HEK293 (cell line): ENCODE data around the gene PPP1R14C.

ENCODE experiments used
- CTCF ChIA-PET: fragments of 350-600 bp; formaldehyde crosslinking; extraction: SDS; loops from one replicate; lab custom pipeline; 2021; ENCODE audit warnings: antibody characterized with exemption; lab: Yijun Ruan, JAX
- POLR2A ChIA-PET: fragments of 300-600 bp; formaldehyde crosslinking; extraction: SDS; loops from one replicate; lab custom pipeline; 2020; ENCODE audit warnings: antibody characterized with exemption, inconsistent platforms; lab: Yijun Ruan, JAX
- H3K27ac ChIP-seq: fragments of 200-500 bp; sonication (Bioruptor generic); 2 replicates; pipeline ENCODE4 v1.5.1; 2014; ENCODE audit warnings: low read depth, low read length, control low read depth, inconsistent platforms; ENCODE audit errors: extremely low read depth
- H3K36me3 ChIP-seq, 2 experiments: fragments of 200-500 bp in 1 of 2; sonication (Bioruptor generic) in 1 of 2; 1 replicate in 1 of 2; 2 replicates in 1 of 2; pipeline ENCODE4 v1.5.1; 2014 to 2017; ENCODE audit warnings: inconsistent platforms in 2 of 2, low read length in 2 of 2; ENCODE audit not compliant: control insufficient read depth in 2 of 2, insufficient read depth in 1 of 2
- H3K4me1 ChIP-seq: fragments of 200-500 bp; sonication (Bioruptor generic); 2 replicates; pipeline ENCODE4 v1.5.1; 2014; ENCODE audit warnings: mild to moderate bottlenecking, low read length, inconsistent platforms; ENCODE audit not compliant: control insufficient read depth, insufficient read depth
- H3K4me3 ChIP-seq: 2 replicates; pipeline ENCODE4 v1.5.1; 2011; ENCODE audit warnings: low read depth, mild to moderate bottlenecking, control low read depth, low read length, moderate library complexity
- H3K9me3 ChIP-seq: fragments of 200-500 bp; sonication (Bioruptor generic); 2 replicates; pipeline ENCODE4 v1.5.1; 2014; ENCODE audit warnings: low read depth, low read length, inconsistent platforms; ENCODE audit not compliant: control insufficient read depth, insufficient read depth
- FEZF1 ChIP-seq: fragments of 450-650 bp; formaldehyde crosslinking; IDR thresholded peaks from 2 replicates; pipeline ENCODE4 v1.5.1; 2016; ENCODE audit warnings: missing biosample characterization, missing genetic modification characterization
- SCRT1 ChIP-seq: fragments of 450-650 bp; formaldehyde crosslinking; IDR thresholded peaks from 2 replicates; pipeline ENCODE4 v1.5.1; 2016; ENCODE audit warnings: missing biosample characterization, missing genetic modification characterization, borderline replicate concordance
- SCRT2 ChIP-seq: fragments of 450-650 bp; formaldehyde crosslinking; IDR thresholded peaks from 2 replicates; pipeline ENCODE4 v1.5.1; 2016; ENCODE audit warnings: missing biosample characterization, missing genetic modification characterization
- ZBTB20 ChIP-seq: fragments of 450-650 bp; formaldehyde crosslinking; IDR thresholded peaks from 2 replicates; pipeline ENCODE4 v1.5.1; 2016; ENCODE audit warnings: missing biosample characterization, missing genetic modification characterization
- ZBTB48 ChIP-seq: fragments of 450-650 bp; formaldehyde crosslinking; IDR thresholded peaks from 2 replicates; pipeline ENCODE4 v1.5.1; 2016; ENCODE audit warnings: missing biosample characterization, missing genetic modification characterization
- ZNF121 ChIP-seq: fragments of 450-650 bp; formaldehyde crosslinking; IDR thresholded peaks from 2 replicates; pipeline ENCODE4 v1.5.1; 2016; ENCODE audit warnings: missing biosample characterization, missing genetic modification characterization
- ZNF174 ChIP-seq: fragments of 450-650 bp; formaldehyde crosslinking; IDR thresholded peaks from 2 replicates; pipeline ENCODE4 v1.5.0; 2017; ENCODE audit warnings: missing biosample characterization, mild to moderate bottlenecking, missing genetic modification characterization
- ZNF202 ChIP-seq: fragments of 450-650 bp; formaldehyde crosslinking; IDR thresholded peaks from 2 replicates; pipeline ENCODE4 v1.5.1; 2016; ENCODE audit warnings: missing biosample characterization, missing genetic modification characterization, borderline replicate concordance
- ZNF211 ChIP-seq: fragments of 450-650 bp; formaldehyde crosslinking; IDR thresholded peaks from 2 replicates; pipeline ENCODE4 v1.5.1; 2016; ENCODE audit warnings: low read depth, missing biosample characterization, missing genetic modification characterization
- ZNF37A ChIP-seq: fragments of 450-650 bp; IDR thresholded peaks from 2 replicates; pipeline ENCODE4 v1.5.1; 2018; ENCODE audit warnings: missing biosample characterization, missing genetic modification characterization
- ZNF501 ChIP-seq: fragments of 450-650 bp; formaldehyde crosslinking; IDR thresholded peaks from 2 replicates; pipeline ENCODE4 v1.5.1; 2016; ENCODE audit warnings: missing biosample characterization, missing genetic modification characterization
- ZNF621 ChIP-seq: fragments of 450-650 bp; formaldehyde crosslinking; IDR thresholded peaks from 2 replicates; pipeline ENCODE4 v1.5.1; 2017; ENCODE audit warnings: missing biosample characterization, missing genetic modification characterization
- ZNF623 ChIP-seq: fragments of 450-650 bp; formaldehyde crosslinking; IDR thresholded peaks from 2 replicates; pipeline ENCODE4 v1.5.1; 2016; ENCODE audit warnings: missing biosample characterization, missing genetic modification characterization
- ZNF660 ChIP-seq: fragments of 450-650 bp; IDR thresholded peaks from 2 replicates; pipeline ENCODE4 v1.5.1; 2018; ENCODE audit warnings: missing biosample characterization, mild to moderate bottlenecking, missing genetic modification characterization
- ZSCAN30 ChIP-seq: fragments of 450-650 bp; IDR thresholded peaks from 2 replicates; pipeline ENCODE4 v1.5.1; 2018; ENCODE audit warnings: missing biosample characterization, mild to moderate bottlenecking, missing genetic modification characterization, moderate library complexity
- TF ChIP-seq, protein P1 (sequence below): fragments of 450-650 bp; formaldehyde crosslinking; conservative IDR thresholded peaks from 2 replicates; pipeline ENCODE4 v1.5.1; 2016; ENCODE audit warnings: low read depth, missing biosample characterization, missing genetic modification characterization
- TF ChIP-seq, protein P2 (sequence below): fragments of 450-650 bp; IDR thresholded peaks from 2 replicates; pipeline ENCODE4 v1.5.1; 2018; ENCODE audit warnings: missing biosample characterization, mild to moderate bottlenecking, missing genetic modification characterization
- TF ChIP-seq, protein P3 (sequence below): fragments of 450-650 bp; formaldehyde crosslinking; IDR thresholded peaks from 2 replicates; pipeline ENCODE4 v1.5.1; 2016; ENCODE audit warnings: missing biosample characterization, missing genetic modification characterization, low read depth
- TF ChIP-seq, protein P4 (sequence below): fragments of 450-650 bp; formaldehyde crosslinking; IDR thresholded peaks from 2 replicates; pipeline ENCODE4 v1.5.1; 2016; ENCODE audit warnings: missing biosample characterization, missing genetic modification characterization
- TF ChIP-seq, protein P5 (sequence below): fragments of 450-650 bp; formaldehyde crosslinking; IDR thresholded peaks from 2 replicates; pipeline ENCODE4 v1.5.1; 2017; ENCODE audit warnings: missing biosample characterization, missing genetic modification characterization

Gene PPP1R14C

DNA sequence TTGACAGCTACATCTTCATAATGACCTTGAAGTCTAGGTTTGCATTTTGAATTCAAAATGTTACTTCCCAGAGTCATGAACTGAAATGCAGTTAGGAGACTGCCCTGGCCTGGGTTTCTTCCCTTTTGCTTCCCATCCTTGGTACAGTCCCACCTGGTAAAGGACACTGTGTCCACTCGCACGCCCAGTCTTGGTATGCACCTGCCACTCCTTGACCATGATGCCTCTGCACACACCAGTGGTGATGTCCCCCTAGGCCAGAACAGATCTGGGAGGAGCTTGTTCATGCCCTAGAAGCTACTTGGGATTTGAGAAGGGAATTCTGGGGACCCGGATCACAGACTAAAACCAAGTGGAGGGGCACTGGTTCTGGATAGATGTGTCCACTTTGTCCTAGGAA is 3.6 kb downstream of the PPP1R14C start:
- Histone ChIP-seq H3K36me3 (no peaks in the 10 kb centered on the region), H3K4me1 (peaks cover 19% of the 10 kb centered on the region), H3K9me3 (no peaks in the 10 kb centered on the region), H3K27ac (no peak overlapping the region), H3K4me3 (no peak overlapping the region)
- ChIA-PET POLR2A (no interaction called here), CTCF (interaction anchor here (1.5 to 3.5 kb wide), 4 partner anchors 49 to 190 kb away, joined by 3 to 40 read pairs (median 4); no protein-coding TSS in a partner anchor)
- TF ChIP-seq, protein P1, sequence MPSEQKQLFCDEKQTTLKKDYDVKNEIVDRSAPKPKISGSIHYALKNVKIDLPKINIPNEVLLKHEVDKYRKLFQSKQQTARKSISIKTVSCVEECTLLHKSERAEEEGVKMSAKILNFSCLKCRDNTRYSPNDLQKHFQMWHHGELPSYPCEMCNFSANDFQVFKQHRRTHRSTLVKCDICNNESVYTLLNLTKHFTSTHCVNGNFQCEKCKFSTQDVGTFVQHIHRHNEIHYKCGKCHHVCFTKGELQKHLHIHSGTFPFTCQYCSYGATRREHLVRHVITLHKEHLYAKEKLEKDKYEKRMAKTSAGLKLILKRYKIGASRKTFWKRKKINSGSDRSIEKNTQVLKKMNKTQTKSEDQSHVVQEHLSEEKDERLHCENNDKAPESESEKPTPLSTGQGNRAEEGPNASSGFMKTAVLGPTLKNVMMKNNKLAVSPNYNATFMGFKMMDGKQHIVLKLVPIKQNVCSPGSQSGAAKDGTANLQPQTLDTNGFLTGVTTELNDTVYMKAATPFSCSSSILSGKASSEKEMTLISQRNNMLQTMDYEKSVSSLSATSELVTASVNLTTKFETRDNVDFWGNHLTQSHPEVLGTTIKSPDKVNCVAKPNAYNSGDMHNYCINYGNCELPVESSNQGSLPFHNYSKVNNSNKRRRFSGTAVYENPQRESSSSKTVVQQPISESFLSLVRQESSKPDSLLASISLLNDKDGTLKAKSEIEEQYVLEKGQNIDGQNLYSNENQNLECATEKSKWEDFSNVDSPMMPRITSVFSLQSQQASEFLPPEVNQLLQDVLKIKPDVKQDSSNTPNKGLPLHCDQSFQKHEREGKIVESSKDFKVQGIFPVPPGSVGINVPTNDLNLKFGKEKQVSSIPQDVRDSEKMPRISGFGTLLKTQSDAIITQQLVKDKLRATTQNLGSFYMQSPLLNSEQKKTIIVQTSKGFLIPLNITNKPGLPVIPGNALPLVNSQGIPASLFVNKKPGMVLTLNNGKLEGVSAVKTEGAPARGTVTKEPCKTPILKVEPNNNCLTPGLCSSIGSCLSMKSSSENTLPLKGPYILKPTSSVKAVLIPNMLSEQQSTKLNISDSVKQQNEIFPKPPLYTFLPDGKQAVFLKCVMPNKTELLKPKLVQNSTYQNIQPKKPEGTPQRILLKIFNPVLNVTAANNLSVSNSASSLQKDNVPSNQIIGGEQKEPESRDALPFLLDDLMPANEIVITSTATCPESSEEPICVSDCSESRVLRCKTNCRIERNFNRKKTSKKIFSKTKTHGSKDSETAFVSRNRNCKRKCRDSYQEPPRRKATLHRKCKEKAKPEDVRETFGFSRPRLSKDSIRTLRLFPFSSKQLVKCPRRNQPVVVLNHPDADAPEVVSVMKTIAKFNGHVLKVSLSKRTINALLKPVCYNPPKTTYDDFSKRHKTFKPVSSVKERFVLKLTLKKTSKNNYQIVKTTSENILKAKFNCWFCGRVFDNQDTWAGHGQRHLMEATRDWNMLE (tag by site-specific recombination): no peak
- TF ChIP-seq ZBTB48 (tag by site-specific recombination) (no peak), ZBTB20 (tag by site-specific recombination) (no peak), FEZF1 (tag by site-specific recombination) (no peak), ZSCAN30 (no peak), ZNF174 (tag by site-specific recombination) (no peak), SCRT1 (no peak), ZNF121 (tag by site-specific recombination) (no peak), ZNF202 (tag by site-specific recombination) (no peak), ZNF211 (no peak), ZNF621 (tag by site-specific recombination) (no peak), ZNF501 (tag by site-specific recombination) (no peak), SCRT2 (no peak), ZNF37A (tag by site-specific recombination) (no peak), ZNF623 (tag by site-specific recombination) (no peak), ZNF660 (tag by site-specific recombination) (no peak)
- TF ChIP-seq, protein P2, sequence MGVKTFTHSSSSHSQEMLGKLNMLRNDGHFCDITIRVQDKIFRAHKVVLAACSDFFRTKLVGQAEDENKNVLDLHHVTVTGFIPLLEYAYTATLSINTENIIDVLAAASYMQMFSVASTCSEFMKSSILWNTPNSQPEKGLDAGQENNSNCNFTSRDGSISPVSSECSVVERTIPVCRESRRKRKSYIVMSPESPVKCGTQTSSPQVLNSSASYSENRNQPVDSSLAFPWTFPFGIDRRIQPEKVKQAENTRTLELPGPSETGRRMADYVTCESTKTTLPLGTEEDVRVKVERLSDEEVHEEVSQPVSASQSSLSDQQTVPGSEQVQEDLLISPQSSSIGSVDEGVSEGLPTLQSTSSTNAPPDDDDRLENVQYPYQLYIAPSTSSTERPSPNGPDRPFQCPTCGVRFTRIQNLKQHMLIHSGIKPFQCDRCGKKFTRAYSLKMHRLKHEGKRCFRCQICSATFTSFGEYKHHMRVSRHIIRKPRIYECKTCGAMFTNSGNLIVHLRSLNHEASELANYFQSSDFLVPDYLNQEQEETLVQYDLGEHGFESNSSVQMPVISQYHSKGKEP (tag by site-specific recombination): no peak
- TF ChIP-seq, protein P3, sequence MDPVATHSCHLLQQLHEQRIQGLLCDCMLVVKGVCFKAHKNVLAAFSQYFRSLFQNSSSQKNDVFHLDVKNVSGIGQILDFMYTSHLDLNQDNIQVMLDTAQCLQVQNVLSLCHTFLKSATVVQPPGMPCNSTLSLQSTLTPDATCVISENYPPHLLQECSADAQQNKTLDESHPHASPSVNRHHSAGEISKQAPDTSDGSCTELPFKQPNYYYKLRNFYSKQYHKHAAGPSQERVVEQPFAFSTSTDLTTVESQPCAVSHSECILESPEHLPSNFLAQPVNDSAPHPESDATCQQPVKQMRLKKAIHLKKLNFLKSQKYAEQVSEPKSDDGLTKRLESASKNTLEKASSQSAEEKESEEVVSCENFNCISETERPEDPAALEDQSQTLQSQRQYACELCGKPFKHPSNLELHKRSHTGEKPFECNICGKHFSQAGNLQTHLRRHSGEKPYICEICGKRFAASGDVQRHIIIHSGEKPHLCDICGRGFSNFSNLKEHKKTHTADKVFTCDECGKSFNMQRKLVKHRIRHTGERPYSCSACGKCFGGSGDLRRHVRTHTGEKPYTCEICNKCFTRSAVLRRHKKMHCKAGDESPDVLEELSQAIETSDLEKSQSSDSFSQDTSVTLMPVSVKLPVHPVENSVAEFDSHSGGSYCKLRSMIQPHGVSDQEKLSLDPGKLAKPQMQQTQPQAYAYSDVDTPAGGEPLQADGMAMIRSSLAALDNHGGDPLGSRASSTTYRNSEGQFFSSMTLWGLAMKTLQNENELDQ (tag by site-specific recombination): no peak
- TF ChIP-seq, protein P4, sequence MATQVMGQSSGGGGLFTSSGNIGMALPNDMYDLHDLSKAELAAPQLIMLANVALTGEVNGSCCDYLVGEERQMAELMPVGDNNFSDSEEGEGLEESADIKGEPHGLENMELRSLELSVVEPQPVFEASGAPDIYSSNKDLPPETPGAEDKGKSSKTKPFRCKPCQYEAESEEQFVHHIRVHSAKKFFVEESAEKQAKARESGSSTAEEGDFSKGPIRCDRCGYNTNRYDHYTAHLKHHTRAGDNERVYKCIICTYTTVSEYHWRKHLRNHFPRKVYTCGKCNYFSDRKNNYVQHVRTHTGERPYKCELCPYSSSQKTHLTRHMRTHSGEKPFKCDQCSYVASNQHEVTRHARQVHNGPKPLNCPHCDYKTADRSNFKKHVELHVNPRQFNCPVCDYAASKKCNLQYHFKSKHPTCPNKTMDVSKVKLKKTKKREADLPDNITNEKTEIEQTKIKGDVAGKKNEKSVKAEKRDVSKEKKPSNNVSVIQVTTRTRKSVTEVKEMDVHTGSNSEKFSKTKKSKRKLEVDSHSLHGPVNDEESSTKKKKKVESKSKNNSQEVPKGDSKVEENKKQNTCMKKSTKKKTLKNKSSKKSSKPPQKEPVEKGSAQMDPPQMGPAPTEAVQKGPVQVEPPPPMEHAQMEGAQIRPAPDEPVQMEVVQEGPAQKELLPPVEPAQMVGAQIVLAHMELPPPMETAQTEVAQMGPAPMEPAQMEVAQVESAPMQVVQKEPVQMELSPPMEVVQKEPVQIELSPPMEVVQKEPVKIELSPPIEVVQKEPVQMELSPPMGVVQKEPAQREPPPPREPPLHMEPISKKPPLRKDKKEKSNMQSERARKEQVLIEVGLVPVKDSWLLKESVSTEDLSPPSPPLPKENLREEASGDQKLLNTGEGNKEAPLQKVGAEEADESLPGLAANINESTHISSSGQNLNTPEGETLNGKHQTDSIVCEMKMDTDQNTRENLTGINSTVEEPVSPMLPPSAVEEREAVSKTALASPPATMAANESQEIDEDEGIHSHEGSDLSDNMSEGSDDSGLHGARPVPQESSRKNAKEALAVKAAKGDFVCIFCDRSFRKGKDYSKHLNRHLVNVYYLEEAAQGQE (tag by site-specific recombination): no peak
- TF ChIP-seq, protein P5, sequence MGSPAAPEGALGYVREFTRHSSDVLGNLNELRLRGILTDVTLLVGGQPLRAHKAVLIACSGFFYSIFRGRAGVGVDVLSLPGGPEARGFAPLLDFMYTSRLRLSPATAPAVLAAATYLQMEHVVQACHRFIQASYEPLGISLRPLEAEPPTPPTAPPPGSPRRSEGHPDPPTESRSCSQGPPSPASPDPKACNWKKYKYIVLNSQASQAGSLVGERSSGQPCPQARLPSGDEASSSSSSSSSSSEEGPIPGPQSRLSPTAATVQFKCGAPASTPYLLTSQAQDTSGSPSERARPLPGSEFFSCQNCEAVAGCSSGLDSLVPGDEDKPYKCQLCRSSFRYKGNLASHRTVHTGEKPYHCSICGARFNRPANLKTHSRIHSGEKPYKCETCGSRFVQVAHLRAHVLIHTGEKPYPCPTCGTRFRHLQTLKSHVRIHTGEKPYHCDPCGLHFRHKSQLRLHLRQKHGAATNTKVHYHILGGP: no peak
